Measurements from ENCODE around the gene DHX8.

GRCh38 chr17:43467981-43468581, 15.7 kb upstream of the DHX8 start:
- TF ChIP-seq CTCF (conservative IDR thresholded peaks at IDR 0.05; ENCODE audit: low read length) (no peak), EZH2phosphoT487 (IDR thresholded peaks at IDR 0.05; ENCODE audit: borderline replicate concordance) (no peak)

Measured in Loucy (cell line).